SJSA1 (cell line): ENCODE measurements around the gene WNT5A. TPM values are rescaled to one million over a fixed set of nuclear protein-coding genes. Genes with fewer than 3 reads are reported as not detected.
"Not testable (repeated sequence)": the region's sequence is repeated elsewhere in the genome, so short reads cannot be mapped to it uniquely, and the experiment has no call there.

Experiments
- DNase-seq, 2 experiments: peaks; one replicate each; pipeline ENCODE4 v3.0.0-alpha.2; 2015 to 2020; ENCODE audit warnings: low spot score in 2 of 2, low read depth in 1 of 2
- H3K27ac ChIP-seq: fragments of 250-450 bp; sonication (Bioruptor Pico); 2 replicates; pipeline ENCODE4 v1.5.1; 2020; ENCODE audit warnings: mild to moderate bottlenecking, moderate library complexity
- H3K27me3 ChIP-seq: fragments of 250-450 bp; sonication (Bioruptor Pico); replicated peaks from 2 replicates; pipeline ENCODE4 v1.5.1; 2020; ENCODE audit warnings: mild to moderate bottlenecking, moderate library complexity
- H3K36me3 ChIP-seq: fragments of 250-450 bp; sonication (Bioruptor Pico); 2 replicates; pipeline ENCODE4 v1.5.1; 2020; ENCODE audit warnings: mild to moderate bottlenecking
- H3K4me1 ChIP-seq: fragments of 250-450 bp; sonication (Bioruptor Pico); replicated peaks from 2 replicates; pipeline ENCODE4 v1.6.1; 2021; ENCODE audit warnings: mild to moderate bottlenecking
- H3K4me3 ChIP-seq: fragments of 250-450 bp; sonication (Bioruptor Pico); 2 replicates; pipeline ENCODE4 v1.5.1; 2020; ENCODE audit warnings: mild to moderate bottlenecking
- H3K9me3 ChIP-seq: fragments of 250-450 bp; sonication (Bioruptor Pico); replicated peaks from 2 replicates; pipeline ENCODE4 v1.5.1; 2020; ENCODE audit warnings: mild to moderate bottlenecking
- total RNA-seq: library from RNA; depleted of rRNA; stranded (reverse); fragments of >200 nt; shearing (Covaris generic); gene quantifications from 2 replicates; pipeline ENCODE4 v1.2.3, GENCODE V29; 2014

Gene WNT5A
- total RNA-seq, 1 experiment from 2014 or later, result 18.8 TPM

- DNase-seq, result no peak
- Histone ChIP-seq H3K4me1 (peaks cover 43% of the 10 kb centered on the region), H3K4me3 (no peak overlapping the region), H3K9me3 (no peaks in the 10 kb centered on the region), H3K36me3 (no peaks in the 10 kb centered on the region), H3K27ac (no peak overlapping the region), H3K27me3 (no peaks in the 10 kb centered on the region)
These were observed 29.4 kb upstream of the WNT5A start for GRCh38 chr3:55516392-55517030.

- H3K9me3 ChIP-seq, result no peaks in the 10 kb centered on the region
- peaks cover 35% of the 10 kb centered on the region for H3K4me1 ChIP-seq
- no peaks in the 10 kb centered on the region for H3K36me3 ChIP-seq
- no peak overlapping the region for H3K4me3 ChIP-seq
- H3K27me3 ChIP-seq, result no peaks in the 10 kb centered on the region
- no peak for DNase-seq
- no peak overlapping the region for H3K27ac ChIP-seq
These were observed 28.6 kb upstream of the WNT5A start for GRCh38 chr3:55515550-55516246.

- no peaks in the 10 kb centered on the region for H3K27me3 ChIP-seq
- no peaks in the 10 kb centered on the region for H3K36me3 ChIP-seq
- DNase-seq, result no peak
These were observed 27.9 kb upstream of the WNT5A start for GRCh38 chr3:55514962-55515361.

GRCh38 chr3:55512571-55513343, 25.7 kb upstream of the WNT5A start:
- Histone ChIP-seq H3K36me3 (no peaks in the 10 kb centered on the region), H3K27ac (no peak overlapping the region), H3K9me3 (no peaks in the 10 kb centered on the region), H3K4me3 (no peak overlapping the region), H3K27me3 (no peaks in the 10 kb centered on the region), H3K4me1 (peaks cover 16% of the 10 kb centered on the region)
- DNase-seq, result no peak

More at GRCh38 chr3:55514962-55515361, 27.9 kb upstream of the WNT5A start:
- Histone ChIP-seq H3K4me1 (peaks cover 34% of the 10 kb centered on the region), H3K9me3 (no peaks in the 10 kb centered on the region), H3K4me3 (no peak overlapping the region), H3K27ac (no peak overlapping the region)

- DNase-seq, result no peak
- no peaks in the 10 kb centered on the region for H3K9me3 ChIP-seq
- no peak overlapping the region for H3K4me3 ChIP-seq
- H3K27me3 ChIP-seq, result no peaks in the 10 kb centered on the region
- H3K4me1 ChIP-seq, result peaks cover 16% of the 10 kb centered on the region
- H3K27ac ChIP-seq, result no peak overlapping the region
- no peaks in the 10 kb centered on the region for H3K36me3 ChIP-seq
These were observed 24.9 kb upstream of the WNT5A start for GRCh38 chr3:55511895-55512570.

- Histone ChIP-seq H3K4me1 (peaks cover 16% of the 10 kb centered on the region), H3K27ac (no peak overlapping the region), H3K4me3 (no peak overlapping the region), H3K9me3 (no peaks in the 10 kb centered on the region), H3K36me3 (no peaks in the 10 kb centered on the region), H3K27me3 (no peaks in the 10 kb centered on the region)
- DNase-seq, result no peak
These were observed 21.2 kb upstream of the WNT5A start for GRCh38 chr3:55508335-55508734.

GRCh38 chr3:55507808-55508207, 20.7 kb upstream of the WNT5A start:
- no peaks in the 10 kb centered on the region for H3K36me3 ChIP-seq
- H3K4me1 ChIP-seq, result peaks cover 12% of the 10 kb centered on the region
- H3K9me3 ChIP-seq, result no peaks in the 10 kb centered on the region
- no peak overlapping the region for H3K4me3 ChIP-seq
- H3K27ac ChIP-seq, result no peak overlapping the region
- DNase-seq, result no peak
- H3K27me3 ChIP-seq, result no peaks in the 10 kb centered on the region

GRCh38 chr3:55505776-55506175, 18.7 kb upstream of the WNT5A start:
- Histone ChIP-seq H3K36me3 (no peaks in the 10 kb centered on the region), H3K4me3 (no peak overlapping the region), H3K27me3 (no peaks in the 10 kb centered on the region), H3K9me3 (no peaks in the 10 kb centered on the region), H3K4me1 (no peaks in the 10 kb centered on the region), H3K27ac (no peak overlapping the region)
- no peak for DNase-seq

GRCh38 chr3:55505102-55505501, 18.0 kb upstream of the WNT5A start:
- not testable (repeated sequence) for H3K27me3 ChIP-seq, H3K27ac ChIP-seq, H3K4me1 ChIP-seq, H3K9me3 ChIP-seq, H3K4me3 ChIP-seq, H3K36me3 ChIP-seq, DNase-seq

GRCh38 chr3:55501905-55502304, 14.8 kb upstream of the WNT5A start:
- Histone ChIP-seq H3K27ac (no peak overlapping the region), H3K36me3 (no peaks in the 10 kb centered on the region), H3K27me3 (no peaks in the 10 kb centered on the region), H3K9me3 (no peaks in the 10 kb centered on the region), H3K4me1 (peaks cover 4% of the 10 kb centered on the region; the same call in 1 of the 2 replicates), H3K4me3 (no peak overlapping the region)
- DNase-seq, result no peak

GRCh38 chr3:55500555-55501330, 13.6 kb upstream of the WNT5A start:
- H3K27me3 ChIP-seq, result no peaks in the 10 kb centered on the region
- DNase-seq, result no peak
- H3K27ac ChIP-seq, result no peak overlapping the region
- H3K9me3 ChIP-seq, result no peaks in the 10 kb centered on the region
- H3K4me3 ChIP-seq, result no peak overlapping the region
- peaks cover 4% of the 10 kb centered on the region; the same call in 1 of the 2 replicates for H3K4me1 ChIP-seq
- no peaks in the 10 kb centered on the region for H3K36me3 ChIP-seq

GRCh38 chr3:55498520-55498919, 11.4 kb upstream of the WNT5A start:
- no peaks in the 10 kb centered on the region for H3K9me3 ChIP-seq
- H3K27me3 ChIP-seq, result no peaks in the 10 kb centered on the region
- no peak for DNase-seq
- H3K4me1 ChIP-seq, result peaks cover 7% of the 10 kb centered on the region
- H3K36me3 ChIP-seq, result no peaks in the 10 kb centered on the region
- no peak overlapping the region for H3K4me3 ChIP-seq
- H3K27ac ChIP-seq, result no peak overlapping the region

- Histone ChIP-seq H3K4me3 (no peak overlapping the region), H3K4me1 (peaks cover 7% of the 10 kb centered on the region), H3K36me3 (no peaks in the 10 kb centered on the region), H3K9me3 (no peaks in the 10 kb centered on the region), H3K27ac (no peak overlapping the region), H3K27me3 (no peaks in the 10 kb centered on the region)
- DNase-seq, result no peak
These were observed 10.1 kb upstream of the WNT5A start for GRCh38 chr3:55497250-55497649.
